Right atrium auricular region (tissue), 2 donors: ENCODE data around the gene GALNT10. TPM values are rescaled to one million over a fixed set of nuclear protein-coding genes. Genes with fewer than 3 reads are reported as not detected.

Source experiments
- DNase-seq: peaks from one replicate; pipeline ENCODE4 v3.0.0-alpha.2; 2019; ENCODE audit warnings: low spot score
- H3K27ac ChIP-seq, 2 donors: fragments of 200-600 bp; sonication (generic); 1 replicate in 1 of 2; 2 replicates in 1 of 2; pipeline ENCODE4 v1.5.1; 2016 to 2019
- H3K27me3 ChIP-seq, 2 donors: fragments of 200-600 bp; sonication (generic); one replicate each; pipeline versions ENCODE4 v1.5.1 to v1.6.0; 2017 to 2019
- H3K36me3 ChIP-seq: fragments of 200-600 bp; sonication (generic); one replicate; pipeline ENCODE4 v1.5.1; 2016
- H3K4me1 ChIP-seq, 2 donors: fragments of 200-600 bp; sonication (generic); one replicate each; pipeline versions ENCODE4 v1.5.1 to v1.6.0; 2017 to 2019
- H3K4me3 ChIP-seq, 2 donors: fragments of 200-600 bp; sonication (generic); 1 replicate in 1 of 2; 2 replicates in 1 of 2; pipeline ENCODE4 v1.5.1; 2017 to 2019; ENCODE audit warnings: mild to moderate bottlenecking in 1 of 2, moderate library complexity in 1 of 2
- H3K9me3 ChIP-seq, 2 donors: fragments of 200-600 bp; sonication (generic); one replicate each; pipeline ENCODE4 v1.5.1; 2019
- CTCF ChIP-seq, 2 donors: fragments of 200-600 bp; sonication (generic); IDR thresholded peaks; one replicate each; pipeline ENCODE4 v1.5.1; 2019; ENCODE audit warnings: antibody characterized with exemption in 2 of 2
- total RNA-seq, 2 donors: library from RNA; depleted of rRNA; stranded (reverse); fragments of >200 nt; gene quantifications; one replicate each; pipeline ENCODE4 v1.1.0, GENCODE V29; 2016

The GALNT10 gene
- total RNA-seq, 2 donors from 2014 or later, result 13.2 to 18.4 TPM

- Histone ChIP-seq H3K9me3 (no peaks in the 10 kb centered on the region), H3K4me3 (no peak overlapping the region), H3K27me3 (no peaks in the 10 kb centered on the region), H3K36me3 (no peaks in the 10 kb centered on the region), H3K27ac (no peak overlapping the region), H3K4me1 (no peaks in the 10 kb centered on the region)
- no peak for TF ChIP-seq CTCF (IDR thresholded peaks at IDR 0.05)
- DNase-seq, result no peak
Measured at GRCh38 chr5:154390096-154390495, 199.6 kb downstream of the GALNT10 start.

DNA sequence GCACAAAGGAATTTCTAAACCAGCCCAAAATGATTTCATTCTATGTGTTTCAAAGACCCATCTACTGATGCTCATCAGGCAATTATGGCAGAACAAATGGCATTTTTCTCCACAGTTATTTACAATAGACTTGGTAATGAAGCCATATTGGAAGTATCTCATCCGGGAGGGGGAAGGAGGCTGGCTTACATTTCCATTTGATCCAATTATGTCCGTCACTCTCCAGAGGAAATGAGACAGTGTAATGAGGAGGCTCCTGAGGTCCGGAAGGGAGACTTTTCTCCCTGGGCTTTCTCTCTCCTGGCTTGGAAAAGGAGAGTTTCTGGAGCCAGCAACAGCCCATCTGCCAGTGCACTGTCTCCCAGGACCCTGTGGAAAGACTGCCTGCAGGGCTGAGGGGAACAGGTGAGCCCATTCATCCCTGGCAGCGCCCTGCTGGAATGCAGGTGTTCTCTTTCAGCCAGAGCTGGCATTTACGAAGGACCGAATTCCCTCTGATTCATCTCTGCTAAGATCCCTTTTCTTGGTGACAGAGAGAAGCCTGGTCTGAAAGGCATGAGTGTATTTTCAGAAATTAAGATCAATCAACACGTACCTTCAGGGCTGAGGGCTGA, 200.3 kb downstream of the GALNT10 start:
- no peak for DNase-seq
- Histone ChIP-seq H3K27me3 (no peaks in the 10 kb centered on the region), H3K4me3 (no peak overlapping the region), H3K9me3 (no peaks in the 10 kb centered on the region), H3K36me3 (no peaks in the 10 kb centered on the region), H3K27ac (no peak overlapping the region), H3K4me1 (no peaks in the 10 kb centered on the region)
- no peak for TF ChIP-seq CTCF (IDR thresholded peaks at IDR 0.05)

DNA sequence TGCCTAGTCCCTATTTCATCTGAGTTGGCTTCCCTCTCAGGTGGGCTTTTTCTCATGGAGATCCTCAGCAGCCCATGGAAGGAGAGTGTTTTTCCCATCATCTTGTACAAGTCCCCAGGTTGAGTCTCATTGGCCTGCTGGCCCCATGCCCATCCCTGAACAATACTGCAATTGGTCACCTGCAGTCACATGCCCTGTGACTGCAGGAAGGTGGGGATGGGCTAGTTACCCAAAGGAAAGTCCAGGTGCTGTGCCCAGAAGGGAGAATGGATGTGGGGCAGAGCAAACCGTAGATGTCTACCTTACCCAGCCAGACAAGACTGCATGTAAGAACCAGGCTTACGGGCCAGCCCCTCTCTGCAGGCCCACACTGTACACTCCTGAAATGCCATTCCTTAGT, 201.3 kb downstream of the GALNT10 start:
- no peak for DNase-seq
- Histone ChIP-seq H3K27ac (no peak overlapping the region), H3K36me3 (no peaks in the 10 kb centered on the region), H3K9me3 (no peaks in the 10 kb centered on the region), H3K27me3 (no peaks in the 10 kb centered on the region), H3K4me1 (no peaks in the 10 kb centered on the region), H3K4me3 (no peak overlapping the region)
- TF ChIP-seq CTCF (IDR thresholded peaks at IDR 0.05), result no peak

GRCh38 chr5:154393850-154394249, 203.3 kb downstream of the GALNT10 start:
- Histone ChIP-seq H3K36me3 (no peaks in the 10 kb centered on the region), H3K4me1 (peaks cover 0 to 3% of the 10 kb centered on the region in 2 donors), H3K27ac (no peak overlapping the region), H3K4me3 (no peak overlapping the region), H3K27me3 (no peaks in the 10 kb centered on the region), H3K9me3 (no peaks in the 10 kb centered on the region)
- no peak for TF ChIP-seq CTCF (IDR thresholded peaks at IDR 0.05)
- DNase-seq, result no peak

DNA sequence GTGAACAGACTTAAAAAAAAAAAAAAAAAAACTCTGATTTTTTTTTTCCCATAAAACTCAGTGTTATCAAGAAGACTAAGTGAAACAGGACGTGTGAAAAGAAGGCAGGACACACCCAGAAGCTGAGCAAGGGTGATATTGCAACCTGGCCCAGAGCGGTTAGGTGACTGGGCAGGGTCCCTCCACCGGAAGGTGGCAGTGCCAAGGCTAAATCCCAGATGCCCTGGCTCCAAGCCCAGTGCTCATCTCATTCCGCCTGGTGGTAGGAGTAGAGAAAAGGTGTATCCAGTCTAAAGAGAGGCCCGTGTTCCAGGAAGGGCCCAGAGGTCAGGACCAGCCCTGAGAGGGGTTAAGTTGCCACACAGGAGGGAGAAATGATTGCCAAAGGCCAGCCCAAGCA, 203.8 kb downstream of the GALNT10 start:
- TF ChIP-seq CTCF (IDR thresholded peaks at IDR 0.05), result no peak
- Histone ChIP-seq H3K9me3 (no peaks in the 10 kb centered on the region), H3K4me3 (no peak overlapping the region), H3K27me3 (no peaks in the 10 kb centered on the region), H3K27ac (no peak overlapping the region), H3K4me1 (peaks cover 0 to 3% of the 10 kb centered on the region in 2 donors), H3K36me3 (no peaks in the 10 kb centered on the region)
- no peak for DNase-seq
